Limb (tissue), 2 donors: ENCODE data around the gene OTULINL.

Experiments used
- DNase-seq, 2 donors: peaks; one replicate each; pipeline ENCODE4 v3.0.0-alpha.2; 2016; ENCODE audit errors: extremely low spot score in 2 of 2

OTULINL gene

DNA sequence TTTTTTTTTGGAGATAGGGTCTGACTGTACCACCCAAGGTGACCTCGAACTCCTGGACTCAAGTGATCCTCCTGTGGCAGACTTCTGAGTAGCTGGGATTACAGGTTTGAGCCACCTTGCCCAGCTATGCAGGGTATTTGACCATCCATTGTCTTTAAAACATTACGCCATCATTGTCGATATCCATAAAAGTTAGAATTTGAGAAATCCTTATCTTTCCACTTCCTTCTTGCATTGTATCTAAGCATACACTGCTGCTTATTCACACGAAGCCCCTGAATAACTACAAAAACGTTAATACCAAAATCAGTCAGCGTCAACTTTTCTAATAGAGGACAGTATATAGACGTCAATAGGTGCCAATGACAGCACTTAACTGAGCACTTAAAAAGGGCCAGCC is 5.4 kb upstream of the OTULINL start:
- no peak for DNase-seq

DNA sequence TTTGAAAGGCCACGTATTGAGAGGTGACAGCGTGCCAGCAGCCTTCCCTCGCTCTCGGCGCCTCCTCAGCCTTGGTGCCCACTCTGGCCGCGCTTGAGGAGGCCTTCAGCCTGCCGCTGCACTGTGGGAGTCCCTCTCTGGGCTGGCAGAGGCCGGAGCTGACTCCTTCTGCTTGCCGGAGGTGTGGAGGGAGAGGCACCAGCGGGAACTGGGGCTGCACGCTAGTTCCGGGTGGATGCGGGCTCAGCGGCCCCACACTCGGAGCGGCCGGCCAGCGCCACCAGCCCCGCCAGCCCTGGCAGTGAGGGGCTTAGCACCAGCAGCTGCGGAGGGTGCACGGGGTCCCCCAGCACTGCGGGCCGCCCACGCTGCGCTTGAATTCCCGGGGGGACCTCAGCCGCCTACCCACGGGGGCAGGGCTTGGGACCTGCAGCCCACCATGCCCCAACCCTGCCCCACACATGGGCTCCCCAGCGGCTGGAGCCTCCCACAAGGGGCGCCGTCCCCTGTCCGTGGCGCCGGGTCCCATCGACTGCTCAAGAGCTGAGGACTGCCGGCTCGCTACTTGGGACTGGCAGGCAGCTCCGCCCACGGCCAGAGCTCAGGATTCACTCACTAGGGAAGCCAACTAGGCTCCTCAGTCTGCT is 4.4 kb upstream of the OTULINL start:
- DNase-seq: no peak

DNA sequence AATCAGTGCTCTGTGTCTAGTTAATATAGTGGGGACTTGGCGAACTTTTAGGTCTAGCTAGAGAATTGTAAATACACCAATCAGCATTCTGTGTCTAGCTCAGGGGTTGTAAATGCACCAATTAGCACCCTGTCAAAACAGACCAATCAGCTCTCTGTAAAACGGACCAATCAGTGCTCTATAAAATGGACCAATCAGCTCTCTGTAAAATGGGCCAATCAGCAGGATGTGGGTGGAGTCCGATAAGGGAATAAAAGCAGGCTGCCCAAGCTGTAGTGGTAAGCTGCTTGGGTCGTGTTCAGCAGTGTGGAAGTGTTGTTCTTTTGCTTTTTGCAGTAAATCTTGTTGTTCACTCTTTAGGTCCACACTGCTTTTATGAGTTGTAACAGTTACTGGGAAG is 3.6 kb upstream of the OTULINL start:
- DNase-seq: no peak

DNA sequence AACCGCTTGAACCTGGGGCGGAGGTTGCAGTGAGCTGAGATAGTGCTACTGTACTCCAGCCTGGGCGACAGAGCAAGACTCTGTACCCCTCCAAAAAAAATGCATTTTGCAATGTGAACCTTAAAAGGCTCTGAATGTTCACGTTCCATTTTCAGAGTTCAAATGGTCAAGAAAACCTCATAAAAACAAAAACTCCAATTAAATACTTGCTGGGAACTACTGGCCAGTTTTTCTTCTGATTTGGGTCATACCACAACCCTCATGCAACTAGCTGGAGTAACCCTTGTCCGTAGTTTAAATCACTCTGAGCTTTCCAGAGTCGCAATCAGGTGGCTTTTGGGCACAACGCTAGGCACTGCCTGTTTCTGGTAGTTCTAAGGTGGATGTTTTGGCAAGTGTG is 2.3 kb upstream of the OTULINL start:
- DNase-seq: no peak

DNA sequence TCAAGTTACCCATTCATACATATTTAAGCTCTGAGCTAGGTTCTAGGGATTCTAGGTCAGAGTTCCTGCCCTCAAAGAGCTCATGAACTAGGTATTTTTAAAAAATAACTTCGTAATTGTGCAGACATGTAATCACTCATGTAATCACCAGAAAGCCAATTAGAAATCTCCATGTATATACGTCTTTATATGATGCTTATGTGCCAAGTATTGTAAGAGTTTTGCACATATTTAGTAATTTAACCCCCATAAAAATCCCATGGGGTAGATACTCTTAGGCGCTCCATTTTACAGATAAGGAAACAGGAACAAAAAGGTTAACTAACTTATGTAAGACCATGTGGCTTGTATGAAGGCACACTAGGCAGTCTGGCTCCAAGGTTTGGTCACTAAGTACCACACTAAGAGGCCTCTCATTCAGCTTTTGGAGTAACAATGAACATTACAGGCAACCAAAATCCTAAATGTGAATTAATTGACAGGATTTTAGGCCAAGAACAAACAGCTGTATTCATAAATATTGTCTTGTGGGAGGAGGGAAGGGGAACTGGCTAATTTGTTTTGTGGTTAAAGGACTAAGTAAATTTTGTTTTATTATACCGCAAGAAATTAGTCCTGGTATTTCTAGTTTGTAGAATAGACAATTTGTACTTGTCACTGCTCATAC is 1.7 kb upstream of the OTULINL start:
- DNase-seq: no peak

DNA sequence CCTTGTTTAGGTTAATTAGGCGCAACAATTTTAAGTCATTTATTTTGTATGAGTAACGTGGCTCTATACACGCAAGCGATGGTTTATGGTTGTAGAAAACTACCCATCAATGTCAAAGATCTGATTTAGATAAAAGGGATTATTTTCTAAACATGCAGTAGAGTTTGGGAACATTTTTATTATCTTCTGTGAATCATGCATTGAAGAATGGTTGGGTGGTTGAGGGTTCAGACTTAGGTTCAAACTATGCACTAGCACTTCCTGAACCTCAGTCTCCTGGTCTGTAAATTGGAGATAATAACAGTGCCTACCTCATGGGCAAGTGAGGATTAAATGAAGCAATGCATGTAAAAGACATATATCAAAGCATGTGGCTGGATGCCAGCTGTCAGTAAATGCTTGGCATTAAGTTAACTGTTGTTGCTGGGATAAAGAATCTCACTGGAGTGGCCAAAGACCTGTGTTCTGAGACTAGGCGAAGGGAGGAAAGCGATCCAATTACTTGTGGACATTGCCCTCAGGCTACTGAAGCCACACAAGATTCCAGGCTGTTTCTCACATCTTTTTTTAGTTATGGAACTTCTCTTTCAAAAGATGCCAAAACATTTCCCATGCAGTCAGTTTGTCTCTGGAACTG is 1.1 kb upstream of the OTULINL start:
- DNase-seq: no peak

DNA sequence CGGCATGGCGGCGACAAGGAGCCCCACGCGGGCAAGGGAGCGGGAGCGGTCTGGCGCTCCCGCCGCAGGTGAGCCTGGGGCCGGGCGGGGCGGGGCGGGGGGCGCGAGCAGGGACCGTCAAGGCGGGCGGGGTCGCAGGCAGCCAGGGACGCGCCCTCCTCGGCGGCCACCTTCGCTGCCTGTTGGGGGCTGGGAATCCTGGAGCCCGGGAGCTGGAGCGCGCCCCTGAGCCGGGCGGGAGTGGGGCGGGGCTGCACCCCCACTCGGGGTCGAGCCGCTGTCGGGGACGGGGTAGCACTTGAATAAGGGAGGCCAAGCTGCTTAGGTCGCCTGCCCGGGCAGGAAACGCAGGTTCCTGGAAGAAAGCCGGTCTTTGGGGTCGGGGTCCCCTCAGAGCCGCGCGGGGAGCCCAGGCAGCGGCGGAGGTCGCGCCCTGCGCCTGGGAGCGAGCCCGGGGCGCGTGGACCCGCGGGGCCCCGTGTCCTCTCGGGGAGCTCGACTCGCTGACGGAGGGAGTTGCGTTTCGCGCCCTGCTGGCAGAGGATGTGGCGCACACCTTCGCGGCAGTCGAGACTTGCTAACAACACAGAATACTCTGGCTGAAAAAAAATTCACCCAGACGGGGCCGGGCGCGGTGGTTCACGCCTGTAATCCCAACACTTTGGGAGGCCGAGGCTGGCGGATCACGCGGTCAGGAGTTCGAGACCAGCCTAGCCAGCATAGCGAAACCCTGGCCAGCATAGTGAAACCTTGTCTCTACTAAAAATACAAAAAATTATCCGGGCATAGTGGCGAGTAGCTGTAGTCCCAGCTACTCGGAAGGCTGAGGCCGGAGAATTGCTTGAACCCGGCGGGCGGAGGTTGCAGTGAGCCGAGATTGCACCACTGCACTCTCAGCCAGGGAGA is 552 bp downstream of the OTULINL start:
- DNase-seq: peak in 1 of 2 donors; percentile 70

DNA sequence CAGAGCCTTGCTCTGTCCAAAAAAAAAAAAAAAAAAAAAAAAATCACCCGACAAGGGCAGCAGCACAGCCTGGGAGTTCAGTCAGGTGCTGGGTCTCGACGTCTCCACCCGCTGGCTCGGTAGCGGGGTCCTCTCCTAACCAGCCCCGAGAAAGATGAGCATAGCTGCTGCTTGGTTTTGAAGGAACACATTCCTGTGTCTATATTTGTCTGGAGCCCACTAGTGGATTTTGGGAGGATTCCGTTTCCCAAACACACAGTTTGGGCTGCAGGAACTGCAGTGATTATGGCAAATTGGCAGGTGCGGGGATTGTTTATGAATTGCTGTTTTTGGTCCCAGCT is 1.2 kb downstream of the OTULINL start:
- DNase-seq: peak in 1 of 2 donors; percentile 27

DNA sequence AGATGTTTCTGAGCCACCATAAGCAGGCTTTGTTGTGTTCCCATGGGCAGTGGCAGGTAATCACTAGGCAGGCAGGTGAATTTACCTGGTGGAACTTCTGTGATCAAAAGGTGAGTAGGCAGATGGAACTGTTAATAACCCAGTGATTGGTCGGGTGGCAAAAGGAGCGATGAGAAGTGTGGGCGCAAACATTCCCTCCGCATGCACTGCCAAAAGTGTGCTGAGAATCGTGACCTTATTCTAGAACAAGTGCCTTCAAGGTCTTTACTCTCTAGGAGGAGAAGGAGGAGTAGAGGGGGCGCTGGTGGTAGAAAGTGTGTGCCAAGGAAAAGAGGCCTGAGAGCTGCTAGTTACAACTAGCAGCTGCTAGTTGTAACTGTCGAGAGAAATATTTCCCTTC is 3.3 kb downstream of the OTULINL start:
- DNase-seq: no peak

DNA sequence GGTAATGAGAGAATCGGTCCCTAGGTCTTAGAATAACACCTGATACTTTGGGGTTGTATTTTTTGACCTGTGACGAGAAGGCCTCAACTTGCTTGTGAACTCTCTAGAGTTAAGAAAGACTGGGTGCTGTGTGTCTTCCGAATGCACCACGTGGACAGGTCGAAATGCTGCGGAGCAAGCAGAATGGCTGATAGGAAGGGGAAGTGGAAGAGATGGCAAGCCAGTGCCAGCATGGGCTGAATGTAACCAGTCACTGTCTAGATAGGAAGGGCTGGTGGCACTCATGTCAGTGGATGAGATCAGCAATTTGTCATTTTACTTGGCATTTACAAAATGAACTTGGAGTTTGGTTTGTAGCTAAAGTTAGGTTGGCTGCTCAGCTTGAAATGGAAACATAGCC is 5.6 kb downstream of the OTULINL start:
- DNase-seq: no peak

DNA sequence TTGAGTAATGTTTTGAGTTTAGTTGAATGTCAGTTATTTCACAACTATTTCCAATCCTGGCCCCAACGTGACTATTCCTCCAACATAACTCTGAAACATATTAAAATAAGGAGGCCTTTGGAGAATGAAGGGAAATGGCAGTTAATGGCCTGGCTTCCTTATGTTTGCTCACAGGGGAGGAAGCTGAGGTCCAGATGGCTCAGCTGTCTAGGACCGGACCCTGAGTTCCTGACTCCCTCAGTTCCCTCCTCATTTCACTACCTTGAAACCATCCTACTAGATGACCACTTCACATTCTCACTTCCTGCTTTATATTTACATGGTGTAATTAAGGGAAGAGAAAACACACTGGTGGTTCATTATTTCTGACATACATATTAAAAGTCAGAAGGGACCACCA is 6.6 kb downstream of the OTULINL start:
- no peak for DNase-seq

DNA sequence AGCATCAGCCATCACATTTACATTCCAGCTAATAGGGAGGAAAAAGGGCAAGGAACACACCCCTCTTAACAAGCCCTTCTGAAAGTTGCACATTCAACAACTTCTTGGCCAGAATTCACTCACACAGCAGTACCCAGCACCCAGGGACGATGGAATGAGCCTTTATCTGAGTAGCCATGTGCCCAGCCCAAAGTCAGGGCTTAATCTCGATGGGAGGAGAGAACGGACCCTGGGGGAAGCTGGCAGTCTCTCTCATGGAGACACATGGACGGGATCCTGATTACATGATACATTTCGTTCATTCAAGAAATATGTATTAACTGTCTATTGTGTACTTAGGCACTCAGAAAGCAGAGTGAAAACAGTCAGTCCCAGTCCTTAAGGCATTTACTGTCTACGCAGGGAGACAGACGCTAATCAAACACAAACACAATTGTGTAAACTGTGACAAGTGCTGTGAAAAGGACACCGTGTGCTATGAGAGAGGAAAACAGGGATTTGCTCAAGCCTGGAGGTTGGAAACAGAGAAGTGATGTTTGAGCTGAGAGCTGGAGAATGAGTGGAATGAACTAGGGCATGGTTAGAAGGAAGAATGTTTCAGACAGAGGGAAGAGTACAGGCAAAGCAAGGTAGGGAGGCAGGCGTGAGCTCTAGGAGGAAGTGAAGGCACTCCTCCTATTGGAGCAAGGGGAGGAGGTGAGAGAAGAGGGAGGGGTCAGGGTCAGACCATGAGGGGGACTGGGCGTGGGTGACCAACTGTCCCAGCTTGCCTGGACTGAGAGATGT is 7.4 kb downstream of the OTULINL start:
- no peak for DNase-seq

DNA sequence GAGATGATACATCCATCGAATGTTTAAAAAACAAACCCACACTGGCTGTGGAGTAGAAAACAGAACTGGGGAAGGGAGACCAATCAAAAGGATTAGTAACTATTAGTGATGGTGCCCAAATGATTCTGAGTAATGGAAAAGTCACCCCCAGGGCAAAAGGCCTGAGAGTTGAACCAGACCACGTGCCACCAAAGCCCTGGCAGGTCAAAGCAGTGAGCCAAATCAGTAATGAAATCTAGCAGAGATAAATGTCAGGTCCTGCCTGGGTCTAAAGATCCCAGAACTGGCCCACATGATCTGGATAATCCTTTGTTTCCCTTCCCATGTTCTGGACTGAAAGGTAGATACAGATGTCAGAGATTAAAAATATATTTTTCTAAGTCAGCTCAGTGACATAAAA is 9.4 kb downstream of the OTULINL start:
- DNase-seq: no peak

DNA sequence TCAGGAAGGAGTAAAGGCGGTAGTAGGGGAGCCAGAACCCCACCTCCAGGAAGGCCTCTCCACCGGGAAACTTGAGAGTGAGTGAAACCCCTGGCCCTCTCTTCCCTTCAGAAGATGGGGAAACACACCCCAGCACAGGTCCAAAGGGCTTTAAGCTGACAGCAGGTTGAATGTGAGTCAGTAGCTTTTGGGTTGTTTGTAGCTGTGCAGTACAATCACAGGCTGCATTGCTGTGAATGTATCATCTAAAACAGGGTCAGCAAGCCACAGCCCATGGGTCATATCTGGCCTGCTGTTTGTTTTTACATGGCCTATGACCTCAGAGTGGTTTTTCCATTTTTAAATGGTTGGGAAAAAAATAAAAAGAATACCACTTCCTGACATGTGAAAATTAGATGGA is 10.0 kb downstream of the OTULINL start:
- DNase-seq: no peak

DNA sequence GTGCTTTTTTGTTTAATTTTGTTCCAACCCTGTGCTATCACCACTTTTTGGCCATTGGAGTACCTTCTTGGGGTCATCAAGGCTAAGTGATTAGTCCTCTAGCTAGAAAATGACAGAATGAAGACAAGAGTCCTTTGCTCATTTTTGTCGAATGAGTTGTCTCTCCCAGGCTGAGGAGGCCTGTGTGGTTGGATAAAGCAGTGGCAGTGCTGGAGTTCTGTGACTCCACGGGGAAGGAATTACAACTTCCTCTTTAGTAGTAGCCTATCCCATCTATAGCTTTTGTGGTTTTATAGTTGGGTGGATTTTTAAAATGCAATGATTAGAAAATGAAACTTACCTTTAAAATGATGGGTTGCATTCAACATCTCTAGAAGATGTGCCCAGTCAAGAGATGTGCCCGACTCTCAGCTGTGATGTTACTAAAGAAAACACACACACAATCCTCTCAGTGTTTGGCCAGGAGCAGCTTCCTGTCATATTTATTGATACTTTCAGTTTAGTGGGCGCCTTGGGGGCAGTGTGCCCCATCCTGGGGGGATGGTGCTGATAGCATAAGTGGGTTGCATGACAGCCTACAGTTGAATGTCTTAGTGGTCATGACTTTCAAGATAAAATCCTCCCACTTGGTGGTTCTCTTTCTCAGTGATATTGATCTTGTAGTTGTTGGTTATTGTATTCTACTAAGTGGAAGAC is 11.9 kb downstream of the OTULINL start:
- no peak for DNase-seq

DNA sequence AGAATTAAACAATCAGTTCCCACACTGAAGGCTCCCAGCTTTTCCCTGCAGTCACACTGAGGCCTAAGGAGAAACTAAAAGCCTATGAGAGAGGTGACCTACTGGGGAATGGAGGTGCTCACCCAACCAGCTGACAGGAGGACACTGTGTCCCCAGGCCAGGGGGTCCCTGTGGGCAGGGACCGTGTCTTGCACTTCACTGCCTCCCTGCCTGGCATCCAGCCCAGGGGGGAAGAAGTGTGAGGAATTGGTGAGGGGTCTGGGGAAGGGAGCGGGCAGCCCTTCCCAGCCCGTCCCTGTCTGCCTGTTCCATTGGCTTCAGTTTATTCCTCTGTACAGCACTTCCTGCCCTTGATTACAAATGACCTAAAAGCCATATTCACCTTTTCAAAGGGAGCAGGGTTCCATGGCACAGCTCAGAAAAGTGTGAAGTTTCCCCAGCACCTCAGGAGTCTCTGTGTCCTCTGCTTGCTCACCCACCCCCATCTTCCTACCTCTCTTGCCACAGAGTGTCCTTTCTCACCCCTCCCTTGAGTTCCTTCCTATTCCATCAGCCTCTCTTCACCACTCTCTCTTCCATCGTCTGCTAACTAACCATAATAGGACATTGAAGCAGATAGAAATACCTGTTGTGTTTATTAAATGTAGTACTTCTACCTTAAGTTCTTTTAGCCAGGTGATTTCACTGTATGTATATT is 12.9 kb downstream of the OTULINL start:
- no peak for DNase-seq

DNA sequence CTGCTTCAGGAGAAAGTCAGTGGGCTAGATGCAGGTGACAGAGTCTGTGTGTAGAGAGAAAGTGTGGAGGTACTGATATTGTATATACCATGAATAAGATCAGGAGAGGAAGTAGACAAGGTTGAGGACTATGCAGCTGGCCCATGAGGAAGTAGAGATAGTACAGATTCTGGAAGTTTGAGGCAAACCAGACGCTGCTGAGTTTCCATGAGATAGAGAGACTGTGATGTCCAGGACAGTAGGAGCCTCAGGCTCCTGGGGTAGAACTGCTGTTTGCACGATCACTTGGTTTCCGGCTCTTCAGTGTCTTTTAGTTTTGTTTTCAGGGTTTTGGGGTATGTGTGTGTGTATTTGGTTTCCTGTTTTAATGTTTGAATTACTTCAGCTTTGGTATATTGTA is 13.6 kb downstream of the OTULINL start:
- DNase-seq: no peak

DNA sequence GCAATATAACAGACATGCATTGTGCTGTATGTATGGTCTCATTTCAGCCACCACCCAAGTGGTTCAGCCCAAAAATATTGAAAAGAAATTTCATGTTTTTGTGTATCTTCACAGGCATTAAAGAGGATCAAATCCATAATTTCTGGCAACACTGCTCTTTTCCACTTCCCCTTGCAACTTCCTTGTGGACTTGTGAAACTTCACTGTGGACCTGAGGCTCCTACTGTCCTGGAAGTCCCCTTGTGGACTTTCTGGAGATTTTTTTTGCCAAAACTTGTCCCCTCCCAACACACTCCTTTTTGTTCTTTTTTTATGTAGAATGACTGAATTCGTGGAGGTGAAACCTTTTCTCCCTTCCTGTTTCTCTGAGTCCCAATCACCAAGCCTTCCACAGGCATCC is 14.3 kb downstream of the OTULINL start:
- DNase-seq: no peak

DNA sequence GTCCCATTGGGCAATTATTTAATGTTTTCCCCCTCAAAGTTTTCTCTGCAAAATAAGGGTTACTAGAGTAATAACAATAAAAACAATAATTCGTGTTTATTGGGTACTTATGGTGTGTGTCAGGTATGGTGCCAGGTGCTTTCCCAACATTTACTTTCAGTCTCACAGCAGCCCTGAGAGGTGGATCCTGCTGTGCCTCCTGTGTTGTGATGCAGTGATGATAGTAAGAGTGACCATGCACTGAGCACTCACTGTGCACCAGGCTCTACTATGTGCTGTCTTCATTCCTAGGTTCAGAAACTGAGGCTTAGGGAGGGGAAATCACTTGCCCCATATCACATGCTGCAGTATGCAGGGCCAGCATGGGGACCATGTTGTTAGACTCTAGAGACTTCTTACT is 15.5 kb downstream of the OTULINL start:
- DNase-seq: no peak

DNA sequence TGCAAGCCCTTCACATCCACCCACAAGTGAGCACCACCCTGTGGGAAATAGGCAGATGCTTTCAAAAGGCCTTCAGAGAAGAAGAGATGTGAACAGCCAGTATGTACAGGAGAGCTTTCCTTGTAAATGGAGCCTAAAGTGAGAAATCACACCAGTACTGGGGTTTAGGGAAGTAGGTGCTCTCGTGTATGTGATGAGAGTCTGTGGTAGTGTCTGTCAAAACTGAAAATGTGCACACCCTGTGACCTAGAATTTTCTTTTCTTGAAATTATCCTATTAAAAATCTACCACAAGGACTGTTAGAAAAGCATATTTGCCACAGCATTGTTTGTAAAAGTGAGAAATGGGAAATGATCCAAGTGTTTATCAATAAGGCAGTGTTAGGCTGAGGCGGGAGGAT is 16.6 kb downstream of the OTULINL start:
- no peak for DNase-seq
